Islet of Langerhans (tissue), 1 donor: ENCODE data around the gene SCYGR1.
A peak's percentile ranks its signal among the peaks of the same experiment; 100 is the strongest.
"Not testable (repeated sequence)": the region's sequence is repeated elsewhere in the genome, so short reads cannot be mapped to it uniquely, and the experiment has no call there.

Experiments used
- FAIRE-seq: peaks from one replicate; lab custom pipeline; 2011; peaks lifted over from hg19 to GRCh38; lab: Jason Lieb, UNC

SCYGR1 gene

DNA sequence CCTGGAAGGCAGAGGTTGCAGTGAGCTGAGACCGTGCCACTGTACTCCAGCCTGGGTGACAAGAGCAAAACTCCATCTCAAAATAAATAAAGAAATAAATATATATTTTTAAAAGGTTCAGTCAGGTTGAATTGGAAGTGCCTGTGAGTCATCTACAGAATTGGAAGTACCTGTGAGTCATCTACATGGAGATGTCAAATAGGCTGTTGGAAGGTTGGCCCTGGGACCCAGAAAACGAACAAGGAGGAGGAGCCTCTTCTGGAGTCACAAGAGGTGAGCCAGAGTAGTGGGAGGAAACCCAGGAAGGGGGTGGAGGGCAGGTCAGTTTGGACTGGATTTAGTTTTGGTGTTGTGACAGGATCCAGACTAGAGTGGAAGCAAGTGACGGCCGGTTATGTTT is 15.2 kb upstream of the SCYGR1 start:
- no peak for FAIRE-seq

DNA sequence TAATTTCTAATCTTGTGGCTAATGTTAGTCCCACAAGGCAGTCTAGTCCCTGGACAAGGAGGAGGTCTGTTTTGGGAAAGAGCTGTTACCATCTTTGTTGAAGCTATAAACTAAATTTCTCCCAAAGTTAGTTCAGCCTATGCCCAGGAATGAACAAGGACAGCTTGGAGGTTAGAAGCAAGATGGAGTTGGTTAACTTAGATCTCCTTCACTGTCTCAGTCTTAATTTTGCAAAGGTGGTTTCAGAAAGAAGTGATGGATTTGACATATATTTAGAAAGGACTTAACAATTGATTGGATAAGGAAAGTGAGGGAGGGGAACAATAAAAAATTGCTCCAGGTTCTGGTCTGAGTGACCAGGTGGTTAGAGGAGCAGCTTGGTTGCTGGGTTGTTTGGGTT is 14.6 kb upstream of the SCYGR1 start:
- no peak for FAIRE-seq

DNA sequence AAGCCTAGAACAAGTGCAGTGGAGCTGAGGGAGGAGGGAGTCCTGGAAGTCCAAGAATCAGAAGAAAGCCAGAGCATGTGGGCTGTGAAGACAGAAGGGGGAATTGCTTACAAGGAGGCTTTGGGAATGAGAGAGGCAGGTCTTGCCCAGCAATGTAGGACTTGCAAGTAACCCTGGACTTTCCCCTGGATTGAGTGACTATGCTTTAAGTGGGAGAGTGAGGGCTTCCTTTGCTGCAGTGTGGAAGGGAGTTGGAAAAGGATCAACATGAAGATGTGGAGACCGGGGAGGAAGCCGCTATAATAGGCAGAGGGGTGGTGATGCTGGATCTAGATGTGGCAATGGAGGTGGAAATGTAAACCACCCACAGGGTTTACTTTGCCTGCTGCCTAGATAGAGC is 13.8 kb upstream of the SCYGR1 start:
- no peak for FAIRE-seq

DNA sequence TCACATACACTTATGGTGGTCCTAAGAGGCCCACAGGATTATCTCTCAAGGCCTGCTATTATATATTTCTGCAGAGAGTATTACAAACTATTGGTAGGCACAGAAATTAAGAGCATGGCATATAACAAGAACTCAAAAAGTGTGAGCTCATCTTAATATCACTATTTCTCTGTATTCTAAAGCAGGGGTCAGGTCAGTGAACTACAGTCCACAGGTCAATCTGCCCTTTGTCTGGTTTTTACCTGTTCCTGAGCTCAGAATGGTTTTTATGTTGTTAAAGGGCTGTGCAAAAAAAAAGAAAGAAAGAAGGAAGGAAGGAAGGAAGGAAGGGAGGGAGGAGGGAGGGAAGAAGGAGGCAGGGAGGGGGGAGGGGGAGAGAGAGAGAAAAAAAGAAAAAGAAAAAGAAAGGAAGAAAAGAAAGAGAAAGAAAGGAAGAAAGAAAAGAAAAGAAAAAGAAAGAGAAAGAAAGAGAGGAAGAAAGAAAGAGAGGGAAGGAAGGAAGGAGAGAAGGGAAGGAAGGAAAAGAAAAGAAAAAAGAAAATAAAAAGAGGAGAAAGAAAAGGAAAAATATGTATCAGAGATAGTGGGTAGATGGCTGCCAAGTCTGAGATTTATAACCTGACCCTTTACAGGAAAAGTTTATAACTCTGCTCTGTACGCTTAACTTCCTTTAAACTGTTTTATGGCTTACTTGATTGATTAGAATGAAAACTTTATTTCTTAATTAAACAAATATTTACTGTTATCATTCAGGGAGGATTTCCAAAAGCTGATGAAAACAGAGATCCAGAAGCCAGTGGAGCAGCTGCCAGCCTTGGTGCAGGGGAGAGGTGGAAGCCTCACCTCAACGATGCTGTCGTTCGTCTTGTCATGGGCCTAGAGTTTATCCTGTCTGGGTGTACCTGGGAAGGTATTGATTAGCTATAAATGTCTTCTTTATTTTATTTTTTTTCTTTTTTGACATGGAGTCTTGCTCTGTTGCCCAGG is 11.2 kb upstream of the SCYGR1 start:
- FAIRE-seq = no peak

DNA sequence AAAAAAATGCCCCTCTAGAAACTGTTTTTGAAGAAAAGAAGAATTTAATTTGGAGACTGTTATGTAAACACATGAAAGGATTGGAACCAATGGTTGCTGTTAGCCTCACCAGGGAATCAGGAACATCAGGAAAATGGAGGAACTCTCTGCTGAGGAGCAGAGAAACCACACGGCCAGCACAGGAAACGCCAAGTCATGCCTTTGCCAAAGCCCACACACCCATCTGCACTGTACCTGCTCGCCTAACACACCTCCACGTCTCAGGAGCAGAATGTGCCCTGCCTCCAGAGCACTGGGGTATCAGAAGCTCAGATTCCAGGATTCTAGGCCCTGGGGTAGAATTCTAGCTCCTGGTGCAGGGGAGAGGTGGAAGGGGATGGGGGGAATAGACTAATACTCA is 9.8 kb upstream of the SCYGR1 start:
- FAIRE-seq = no peak

DNA sequence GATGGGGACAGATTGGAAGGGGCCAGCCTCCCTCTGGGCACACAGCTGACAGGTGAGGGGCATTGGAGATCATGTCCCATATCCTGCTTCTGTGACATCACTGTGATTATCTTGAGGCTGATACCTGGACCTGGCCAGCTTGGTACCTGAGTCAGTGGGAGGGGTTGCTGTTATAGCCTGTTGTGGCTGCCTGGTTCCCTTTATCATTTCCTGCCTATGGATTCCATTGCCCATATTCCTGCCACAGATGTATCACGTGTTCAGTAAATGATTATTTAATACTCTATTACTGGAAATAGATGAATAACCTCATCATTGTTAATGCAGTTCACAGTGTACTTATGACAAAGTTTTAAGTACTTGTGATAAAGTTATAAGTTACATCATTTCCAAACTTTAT is 7.8 kb upstream of the SCYGR1 start:
- no peak for FAIRE-seq

DNA sequence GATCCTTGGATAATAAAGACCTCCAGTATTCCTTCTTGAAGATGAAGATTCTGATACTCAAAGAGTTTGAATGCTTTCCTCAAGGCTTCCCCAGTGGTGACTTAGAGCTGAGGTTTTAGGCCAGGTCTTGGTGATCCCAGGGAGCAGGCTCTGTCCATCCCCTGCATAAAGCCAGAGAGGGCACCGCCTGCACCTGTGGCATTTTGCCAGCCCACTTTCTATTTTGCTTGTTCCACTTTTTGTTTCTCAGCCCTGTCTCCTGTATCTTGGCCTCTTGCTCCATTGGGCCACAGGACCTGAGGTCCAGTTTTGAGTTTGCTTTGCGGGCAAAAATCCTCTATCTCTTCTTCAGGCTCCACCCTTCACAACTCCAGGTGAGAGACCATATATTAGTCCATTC is 6.7 kb upstream of the SCYGR1 start:
- FAIRE-seq = no peak

DNA sequence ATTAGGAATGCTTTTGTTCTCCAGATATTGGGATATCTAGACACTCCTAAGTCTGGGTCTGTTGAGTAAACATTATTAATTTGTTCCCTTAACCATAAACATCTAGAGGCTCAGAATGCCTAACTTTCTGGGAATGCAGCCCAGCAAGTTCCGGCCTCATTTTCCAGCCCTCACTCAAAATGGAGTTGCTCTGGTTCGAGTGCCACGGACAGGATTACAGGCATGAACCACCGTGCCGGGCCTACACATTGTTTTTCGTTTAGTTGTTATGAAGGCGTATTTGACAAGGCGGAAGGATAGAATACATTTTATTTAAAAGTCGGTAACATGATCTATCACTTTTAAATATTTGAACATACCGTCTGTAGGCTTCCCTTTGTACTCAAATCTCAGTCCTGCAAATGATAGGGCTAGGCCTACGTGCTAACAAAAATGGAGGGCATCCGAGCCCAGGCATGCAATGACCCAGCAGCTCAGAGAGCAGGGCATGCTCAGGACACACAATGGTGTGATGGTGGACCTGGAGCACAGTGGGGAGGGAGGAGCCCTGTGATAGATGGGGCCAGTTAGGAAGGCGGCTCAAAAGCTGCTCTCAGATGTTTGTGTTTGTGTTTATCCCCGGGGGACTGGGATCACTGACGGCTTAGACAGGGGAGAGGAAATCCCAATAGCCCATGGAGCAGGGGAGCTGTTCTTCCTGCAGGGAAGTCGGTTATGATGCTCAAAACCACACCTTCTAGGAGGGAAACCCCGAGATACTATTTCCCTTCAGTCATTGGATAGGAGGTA is 2.9 kb upstream of the SCYGR1 start:
- no peak for FAIRE-seq

DNA sequence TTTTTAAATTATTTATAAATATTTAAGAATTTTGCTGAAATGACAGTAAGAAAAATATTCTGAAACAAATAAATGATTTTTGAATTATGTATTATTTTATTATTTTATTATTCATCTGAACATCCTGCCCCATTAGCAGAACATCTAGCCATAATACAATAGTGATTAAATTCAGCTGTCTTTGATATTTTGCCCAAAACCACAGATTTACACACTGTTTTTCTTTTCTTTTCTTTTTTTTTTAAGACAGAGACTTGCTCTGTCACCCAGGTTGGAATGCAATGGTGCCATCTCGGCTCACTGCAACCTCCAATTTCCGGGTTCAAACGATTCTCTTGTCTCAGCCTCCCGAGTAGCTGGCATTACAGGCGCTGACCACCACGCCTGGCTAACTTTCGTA is 1.9 kb upstream of the SCYGR1 start:
- FAIRE-seq = peak; percentile 41

DNA sequence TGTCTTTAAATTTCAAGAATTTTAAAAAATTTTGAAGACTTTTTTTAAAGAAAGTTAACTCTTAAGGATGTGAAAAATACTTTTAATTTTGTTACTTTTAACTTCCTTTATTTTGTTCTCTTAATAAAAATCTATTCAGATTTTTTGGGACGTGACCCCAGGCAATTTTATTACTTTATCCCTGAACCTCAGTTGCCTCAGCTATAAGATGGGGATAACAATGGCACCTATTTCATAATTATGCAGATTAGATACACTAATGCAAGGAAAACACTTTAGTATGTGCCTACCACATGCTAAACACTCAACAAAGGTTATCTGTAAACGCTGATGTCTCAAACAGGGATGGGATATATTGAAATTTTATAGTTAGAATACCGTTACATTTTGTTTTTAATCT is 1.5 kb upstream of the SCYGR1 start:
- no peak for FAIRE-seq

DNA sequence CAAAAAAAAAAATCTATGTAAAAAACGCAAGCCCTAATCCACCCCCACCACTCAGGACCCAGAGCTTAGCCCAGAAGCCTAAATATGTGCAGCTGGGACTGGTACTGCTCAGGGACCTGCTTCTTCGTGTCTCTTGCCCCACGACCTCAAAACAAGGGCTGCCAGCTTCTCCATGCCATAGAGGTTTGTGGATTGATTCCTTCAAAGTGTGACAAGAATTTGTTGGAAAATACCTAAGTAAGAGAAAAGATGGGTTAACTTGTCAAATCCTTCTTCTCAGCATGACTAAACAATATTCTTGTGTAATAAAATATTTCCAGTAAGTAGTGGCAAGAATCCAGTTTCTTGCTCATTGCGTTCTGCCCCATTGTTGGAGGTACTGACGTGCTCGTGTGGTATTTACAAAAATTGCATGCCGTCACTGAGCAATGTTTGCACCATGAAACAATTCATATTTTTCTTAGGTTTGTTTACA is 825 bp upstream of the SCYGR1 start:
- no peak for FAIRE-seq

DNA sequence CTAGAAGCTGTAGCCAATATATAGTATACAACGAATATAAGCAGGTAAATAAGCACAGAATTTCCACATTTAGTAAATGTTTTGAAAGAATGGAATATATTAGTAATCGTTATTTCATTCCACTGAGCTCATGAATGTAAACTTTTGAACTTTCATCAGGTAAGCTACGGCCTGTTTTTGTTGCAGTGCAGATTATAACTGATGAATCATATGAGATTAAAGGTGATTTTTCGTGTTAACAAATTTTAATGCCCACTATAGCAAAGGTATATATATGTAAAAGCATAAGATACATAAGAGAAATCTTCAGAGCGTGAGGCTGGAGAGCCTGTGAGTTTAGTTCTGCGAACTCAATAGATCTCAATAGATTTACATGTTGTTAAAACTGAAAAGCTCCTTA is 1.1 kb downstream of the SCYGR1 start:
- no peak for FAIRE-seq

DNA sequence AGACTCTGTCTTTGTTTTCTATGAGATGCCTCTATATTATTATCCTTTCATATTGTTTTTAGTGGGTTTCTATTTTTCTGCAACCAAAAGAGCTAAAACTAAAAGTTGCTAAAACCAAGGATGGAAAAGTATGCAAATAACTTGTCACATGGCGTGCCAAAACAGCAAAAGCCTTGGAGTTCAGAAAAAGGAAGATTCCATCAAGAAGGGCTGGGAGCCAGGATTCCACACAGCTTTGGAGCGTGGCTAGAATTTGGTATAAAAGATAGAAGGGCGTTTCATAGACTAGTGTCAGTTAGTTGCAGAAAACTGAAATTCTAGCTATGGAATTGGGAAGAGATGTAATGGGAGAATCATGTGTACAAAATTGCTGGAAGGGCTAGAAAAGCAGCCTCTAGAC is 4.1 kb downstream of the SCYGR1 start:
- no peak for FAIRE-seq

DNA sequence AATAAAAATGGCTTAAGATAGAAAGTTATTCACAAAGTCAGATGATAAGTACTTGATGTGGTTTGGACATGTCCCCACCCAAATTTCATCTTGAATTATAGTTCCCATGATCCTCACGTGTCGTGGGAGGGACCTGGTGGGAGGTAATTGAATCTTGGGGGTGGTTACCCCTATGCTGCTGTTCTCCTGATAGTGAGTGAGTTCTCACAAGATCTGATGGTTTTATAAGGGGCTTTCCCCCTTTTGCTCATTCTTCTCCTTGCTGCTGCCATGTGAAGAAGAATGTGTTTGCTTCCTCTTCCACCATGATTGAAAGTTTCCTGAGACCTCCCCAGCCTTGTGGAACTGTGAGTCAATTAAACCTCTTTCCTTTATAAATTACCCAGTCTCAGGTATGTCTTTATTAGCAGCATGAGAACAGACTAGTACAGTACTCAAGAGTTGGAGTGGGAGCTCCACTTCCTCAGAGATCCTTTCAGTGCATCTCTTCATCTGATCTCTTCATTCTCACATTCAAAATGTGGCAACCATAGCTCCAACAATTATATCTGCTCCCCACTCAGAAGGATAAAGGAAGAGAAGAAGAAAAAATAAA is 5.4 kb downstream of the SCYGR1 start:
- FAIRE-seq = not testable (repeated sequence)

DNA sequence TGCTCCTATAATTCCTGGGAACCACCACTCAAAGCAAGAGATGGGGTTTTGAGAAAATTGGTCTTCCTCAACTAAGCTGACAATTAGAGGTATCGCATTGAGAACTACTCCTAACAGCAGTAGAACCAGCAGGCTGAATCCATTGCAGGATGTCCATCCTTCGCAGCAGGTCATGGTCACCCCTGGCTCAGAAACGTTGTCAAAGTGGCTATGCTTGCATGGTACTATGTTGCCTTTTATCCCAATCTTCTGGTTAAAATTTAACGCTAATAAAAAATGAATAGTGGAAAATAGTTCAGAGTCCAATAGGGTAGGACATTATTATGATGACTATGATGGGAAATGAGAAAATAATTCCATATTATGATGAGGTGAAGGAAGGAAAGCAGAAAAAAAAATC is 8.7 kb downstream of the SCYGR1 start, which contains the start of gene TM4SF20:
Gene TM4SF20, minus strand, starts transcription at position 212 of the 400 bp plus-strand sequence. Its CDS starts 38 bp downstream, at position 174.
- no peak for FAIRE-seq

DNA sequence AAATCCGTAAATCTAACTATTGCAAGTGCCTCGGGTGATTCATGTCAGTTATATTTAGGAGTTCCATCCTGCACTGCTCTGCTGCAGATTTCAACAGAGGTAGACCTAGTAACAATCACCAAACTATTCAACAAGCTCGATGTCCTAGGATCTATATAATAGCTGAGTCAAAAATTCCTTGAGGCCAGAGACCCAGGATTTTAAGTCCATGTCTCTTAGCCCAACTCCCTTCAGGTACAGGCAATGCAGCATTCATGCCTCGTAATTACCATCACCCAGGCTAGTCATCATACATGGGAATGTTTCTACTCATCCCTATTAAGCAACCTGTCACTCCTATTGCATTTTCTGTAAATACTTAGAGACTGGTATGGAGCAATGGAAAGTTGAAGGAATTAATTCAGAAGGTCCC is 9.4 kb downstream of the SCYGR1 start:
- no peak for FAIRE-seq

DNA sequence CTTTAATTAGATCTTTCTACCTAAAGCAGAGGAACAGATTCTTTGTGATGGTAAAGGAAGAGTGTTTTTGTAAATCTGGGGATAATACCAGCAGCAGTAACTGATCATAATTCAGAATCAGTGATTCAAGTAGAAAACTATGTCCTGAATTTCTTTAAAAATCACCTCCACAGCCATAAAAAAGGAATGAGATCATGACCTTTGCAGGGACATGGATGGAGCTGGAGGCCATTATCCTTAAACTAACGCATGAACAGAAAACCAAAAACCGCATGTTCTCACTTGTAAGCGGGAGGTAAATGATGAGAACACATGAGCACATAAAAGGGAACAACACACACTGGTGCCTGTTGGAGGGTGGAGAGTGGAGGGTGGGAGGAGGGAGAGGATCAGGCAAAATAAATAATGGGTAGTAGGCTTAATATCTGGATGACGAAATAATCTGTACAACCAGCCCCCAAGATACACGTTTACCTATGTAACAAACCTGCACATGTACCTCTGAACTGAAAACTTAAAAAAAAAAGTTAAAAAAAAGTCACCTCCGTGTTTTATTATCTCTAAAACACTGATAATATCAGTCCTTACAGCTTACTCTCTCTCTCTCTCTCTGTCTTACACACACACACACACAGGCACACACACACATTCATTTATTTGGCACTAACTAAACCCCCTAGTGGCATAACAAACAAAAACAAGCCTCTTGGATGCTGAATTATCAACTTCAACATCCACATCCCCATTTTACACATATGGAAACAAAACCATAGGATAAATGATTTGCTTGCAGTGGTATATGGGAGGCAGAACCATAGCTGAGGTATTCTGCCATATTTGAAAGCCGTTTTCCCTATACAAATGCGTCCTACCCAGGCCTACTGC is 10.0 kb downstream of the SCYGR1 start:
- no peak for FAIRE-seq

DNA sequence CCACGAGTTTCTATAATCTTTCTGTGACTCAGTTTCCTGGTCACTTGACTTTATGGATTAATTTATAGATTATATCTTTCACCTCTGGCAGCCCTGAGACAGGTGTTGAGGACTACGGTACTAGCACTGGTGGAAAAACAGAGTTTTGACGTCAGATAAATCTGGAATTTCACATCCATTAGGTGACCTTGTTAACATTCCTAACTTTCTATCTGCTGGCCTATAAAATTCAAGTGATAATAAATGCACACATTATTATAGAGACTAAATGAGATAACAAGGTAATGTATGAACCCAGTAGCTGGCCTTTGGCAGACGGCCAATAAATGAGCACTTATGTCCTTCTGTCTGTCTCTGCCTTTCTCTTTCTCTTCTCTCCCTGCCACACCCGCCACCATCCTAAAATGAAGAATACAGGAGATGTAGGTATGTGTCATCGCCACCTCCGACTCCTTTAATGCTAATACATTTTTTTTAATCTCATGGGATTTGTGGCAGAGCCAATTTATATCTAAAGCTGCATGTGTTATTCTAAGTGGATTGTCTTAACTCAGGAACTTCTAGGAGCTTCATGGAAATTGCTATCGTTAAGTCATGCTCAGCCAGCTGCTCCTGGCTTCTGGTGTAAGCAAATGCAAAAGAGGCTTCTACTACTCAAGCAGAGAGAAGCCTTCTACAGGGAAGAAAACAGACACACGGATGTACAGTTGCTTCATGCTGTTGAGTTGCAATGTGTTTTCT is 10.9 kb downstream of the SCYGR1 start:
- FAIRE-seq = no peak

DNA sequence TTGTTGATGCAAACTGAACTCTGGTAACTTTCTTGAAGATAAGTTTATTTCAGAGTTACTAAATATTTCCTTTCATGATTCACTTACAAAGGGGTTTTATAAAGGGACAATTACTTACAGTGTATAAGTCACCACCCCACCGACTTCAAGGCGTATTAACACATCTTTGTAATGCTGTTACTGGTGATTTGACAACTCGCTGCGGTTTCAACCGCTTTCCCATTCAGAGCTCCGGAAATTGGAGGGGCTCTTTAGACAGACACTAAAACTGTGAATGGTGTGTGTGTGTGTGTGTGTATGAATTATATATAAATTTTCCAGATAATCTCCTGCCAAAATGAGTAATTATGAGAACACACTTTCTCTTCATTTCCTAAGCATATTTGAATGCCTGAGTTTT is 13.6 kb downstream of the SCYGR1 start:
- FAIRE-seq = no peak

DNA sequence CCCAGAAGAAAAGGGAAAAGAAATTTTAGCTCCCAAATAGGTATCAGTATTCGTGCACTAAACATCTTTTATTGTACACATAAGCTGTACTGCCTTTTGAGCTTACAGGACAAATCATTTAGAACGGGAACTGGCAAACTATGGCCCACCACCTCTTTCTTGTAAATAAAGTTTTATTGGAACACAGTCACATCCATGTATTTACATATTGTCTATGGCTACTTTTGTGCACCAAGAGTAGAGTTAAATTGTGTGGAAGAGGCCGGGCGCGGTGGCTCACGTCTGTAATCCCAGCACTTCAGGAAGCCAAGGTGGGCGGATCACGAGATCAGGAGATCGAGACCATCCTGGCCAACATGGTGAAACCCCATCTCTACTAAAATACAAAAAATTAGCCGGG is 14.4 kb downstream of the SCYGR1 start:
- no peak for FAIRE-seq

DNA sequence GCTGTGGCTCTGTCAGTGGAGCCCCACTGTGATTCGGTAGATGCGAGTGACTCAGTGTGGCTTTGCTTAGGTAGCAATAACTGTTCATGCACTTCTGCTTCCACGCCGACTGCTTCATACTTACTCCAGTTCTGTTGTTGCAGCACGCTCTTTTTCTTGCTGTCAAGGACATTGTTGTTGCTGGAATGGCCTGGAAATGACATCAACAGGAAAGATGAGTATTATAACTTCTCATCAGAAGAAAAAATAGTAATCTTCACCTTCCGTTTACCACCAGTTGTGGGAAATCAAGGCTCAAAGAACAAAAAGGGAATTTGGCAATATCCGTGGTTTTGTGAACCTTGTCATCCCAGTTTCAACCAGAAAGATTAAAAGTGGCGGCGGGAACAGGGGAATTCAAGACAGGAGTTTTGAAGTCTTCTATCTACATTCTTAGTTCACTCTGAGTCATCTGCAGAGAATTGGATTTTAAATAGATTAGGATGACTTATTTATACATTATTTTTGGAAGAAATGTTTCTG is 16.9 kb downstream of the SCYGR1 start:
- FAIRE-seq = no peak
